ENCODE data around the gene GOT2. TPM values are rescaled to one million over a fixed set of nuclear protein-coding genes. Genes with fewer than 3 reads are reported as not detected.

Gene GOT2
- total RNA-seq, 3 donors from 2014 or later (not counting 1 experiment from before 2014, with no cell fraction given) = 21.1 to 32.5 (median 32.0) TPM

DNA sequence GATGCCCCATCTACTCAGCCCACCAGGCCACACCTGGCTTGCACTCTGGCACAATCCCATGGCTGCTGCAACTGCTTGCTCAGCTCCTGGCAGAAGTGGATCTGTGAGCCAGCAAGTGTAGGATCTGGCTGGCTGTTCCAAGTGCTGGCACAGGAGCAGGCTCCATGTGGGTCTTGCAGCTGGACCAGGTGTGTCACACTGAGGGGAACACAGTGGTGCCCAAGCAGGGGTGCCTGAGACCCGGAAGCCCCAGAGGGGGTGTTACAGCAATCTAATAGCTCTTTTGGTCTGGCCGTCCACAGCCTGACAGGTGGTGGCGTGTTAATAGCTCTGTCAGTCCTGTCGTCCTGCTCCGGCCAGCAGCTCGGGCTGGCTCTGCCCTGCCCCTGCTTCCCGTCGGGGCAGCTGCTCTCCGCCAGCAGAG lies 19.6 kb upstream of the GOT2 start:
- H3K4me1 Mint-ChIP-seq = peaks cover 10% of the 10 kb centered on the region in 2 donors

DNA sequence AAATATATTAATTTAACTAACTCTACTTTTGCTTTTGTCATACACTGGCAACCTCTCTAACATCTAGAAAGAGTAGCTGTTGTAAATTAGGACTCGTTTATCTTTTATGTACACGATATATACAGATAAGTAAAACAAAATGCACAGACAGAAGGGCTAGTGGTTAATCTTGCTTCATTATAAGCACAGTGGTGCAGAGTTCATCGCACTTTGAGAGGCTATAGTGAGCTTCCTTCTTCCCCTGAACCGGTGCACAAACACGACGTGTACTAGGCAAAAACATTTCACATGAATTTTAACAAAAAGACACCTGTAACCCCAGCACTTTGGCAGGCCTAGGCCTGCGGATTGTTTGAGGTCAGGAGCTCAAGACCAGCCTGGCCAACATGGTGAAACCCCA lies 10.4 kb upstream of the GOT2 start:
- intact Hi-C loops (cut with micrococcal nuclease) = no loop called here
- no peaks in the 10 kb centered on the region for H3K9me3 ChIP-seq (ENCODE audit: control insufficient read depth, insufficient read depth, low read length)
- H3K27ac Mint-ChIP-seq = no peak overlapping the region
- H3K27ac ChIP-seq (ENCODE audit: low read length) = no peak overlapping the region
- H3K27me3 Mint-ChIP-seq (ENCODE audit: low read depth in 2 of 2) = peaks cover 0 to 1% of the 10 kb centered on the region in 2 donors
- no peaks in the 10 kb centered on the region for H3K4me1 ChIP-seq (ENCODE audit: control insufficient read depth, insufficient read depth, low read length)
- H3K36me3 ChIP-seq (ENCODE audit: control insufficient read depth, insufficient read depth, low read length) = no peaks in the 10 kb centered on the region
- H3K4me3 Mint-ChIP-seq = no peak overlapping the region
- no peaks in the 10 kb centered on the region for H3K9me3 Mint-ChIP-seq
- H3K36me3 Mint-ChIP-seq = no peaks in the 10 kb centered on the region
- no peak overlapping the region for H3K4me3 ChIP-seq (ENCODE audit: low read length)
- no peaks in the 10 kb centered on the region for H3K4me1 Mint-ChIP-seq
- no peak for DNase-seq
- WGBS (ENCODE audit: insufficient coverage) = 93% methylated on average over 7 of the region's 7 CpGs
- TF ChIP-seq, protein P1, sequence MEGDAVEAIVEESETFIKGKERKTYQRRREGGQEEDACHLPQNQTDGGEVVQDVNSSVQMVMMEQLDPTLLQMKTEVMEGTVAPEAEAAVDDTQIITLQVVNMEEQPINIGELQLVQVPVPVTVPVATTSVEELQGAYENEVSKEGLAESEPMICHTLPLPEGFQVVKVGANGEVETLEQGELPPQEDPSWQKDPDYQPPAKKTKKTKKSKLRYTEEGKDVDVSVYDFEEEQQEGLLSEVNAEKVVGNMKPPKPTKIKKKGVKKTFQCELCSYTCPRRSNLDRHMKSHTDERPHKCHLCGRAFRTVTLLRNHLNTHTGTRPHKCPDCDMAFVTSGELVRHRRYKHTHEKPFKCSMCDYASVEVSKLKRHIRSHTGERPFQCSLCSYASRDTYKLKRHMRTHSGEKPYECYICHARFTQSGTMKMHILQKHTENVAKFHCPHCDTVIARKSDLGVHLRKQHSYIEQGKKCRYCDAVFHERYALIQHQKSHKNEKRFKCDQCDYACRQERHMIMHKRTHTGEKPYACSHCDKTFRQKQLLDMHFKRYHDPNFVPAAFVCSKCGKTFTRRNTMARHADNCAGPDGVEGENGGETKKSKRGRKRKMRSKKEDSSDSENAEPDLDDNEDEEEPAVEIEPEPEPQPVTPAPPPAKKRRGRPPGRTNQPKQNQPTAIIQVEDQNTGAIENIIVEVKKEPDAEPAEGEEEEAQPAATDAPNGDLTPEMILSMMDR (IDR thresholded peaks at IDR 0.05) = no peak
- H3K27me3 ChIP-seq (ENCODE audit: control insufficient read depth, insufficient read depth, low read length) = no peaks in the 10 kb centered on the region
- ATAC-seq = no peak

More for the DNA sequence above, 19.6 kb upstream of the GOT2 start:
- H3K4me3 ChIP-seq (ENCODE audit: low read length) = no peak overlapping the region
- peaks cover 8% of the 10 kb centered on the region for H3K4me1 ChIP-seq (ENCODE audit: control insufficient read depth, insufficient read depth, low read length)
- no peak for DNase-seq
- H3K27ac ChIP-seq (ENCODE audit: low read length) = no peak overlapping the region
- 83% methylated on average over 9 of the region's 9 CpGs for WGBS (ENCODE audit: insufficient coverage)
- ATAC-seq = no peak
- Mint-ChIP-seq H3K27ac (no peak overlapping the region), H3K36me3 (no peaks in the 10 kb centered on the region), H3K9me3 (no peaks in the 10 kb centered on the region), H3K27me3 (ENCODE audit: low read depth in 2 of 2) (no peaks in the 10 kb centered on the region), H3K4me3 (no peak overlapping the region)
- no peaks in the 10 kb centered on the region for H3K36me3 ChIP-seq (ENCODE audit: control insufficient read depth, insufficient read depth, low read length)
- TF ChIP-seq, protein P1 (IDR thresholded peaks at IDR 0.05) = no peak
- no peaks in the 10 kb centered on the region for H3K9me3 ChIP-seq (ENCODE audit: control insufficient read depth, insufficient read depth, low read length)
- intact Hi-C loops (cut with micrococcal nuclease) = no loop called here
- no peaks in the 10 kb centered on the region for H3K27me3 ChIP-seq (ENCODE audit: control insufficient read depth, insufficient read depth, low read length)

DNA sequence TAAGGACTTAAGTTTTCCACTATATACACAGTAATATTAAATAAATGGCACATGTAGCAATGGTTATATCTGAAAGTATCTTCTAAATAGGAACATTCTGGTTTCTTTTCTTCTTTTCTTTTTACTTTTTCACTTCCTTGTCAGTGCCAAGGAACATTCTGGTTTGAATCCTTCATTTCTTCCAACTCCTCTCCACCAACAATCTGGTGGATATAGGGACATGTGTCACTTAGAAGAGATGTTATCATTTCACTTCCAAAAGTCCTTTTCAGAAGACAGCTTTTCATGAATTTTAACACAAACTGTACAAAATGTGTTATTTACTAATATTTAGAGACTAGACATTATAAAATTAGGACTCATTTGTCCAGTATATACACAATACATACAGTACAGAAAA lies 7.9 kb upstream of the GOT2 start:
- H3K36me3 ChIP-seq (ENCODE audit: control insufficient read depth, insufficient read depth, low read length) = no peaks in the 10 kb centered on the region
- H3K9me3 Mint-ChIP-seq = no peaks in the 10 kb centered on the region
- H3K27ac Mint-ChIP-seq = no peak overlapping the region
- no peak overlapping the region for H3K4me3 Mint-ChIP-seq
- DNase-seq (no peak), ATAC-seq (no peak)
- TF ChIP-seq, protein P1 (IDR thresholded peaks at IDR 0.05) = no peak
- no peaks in the 10 kb centered on the region for H3K9me3 ChIP-seq (ENCODE audit: control insufficient read depth, insufficient read depth, low read length)
- peaks cover 0 to 6% of the 10 kb centered on the region in 2 donors for H3K27me3 Mint-ChIP-seq (ENCODE audit: low read depth in 2 of 2)
- no peaks in the 10 kb centered on the region for H3K27me3 ChIP-seq (ENCODE audit: control insufficient read depth, insufficient read depth, low read length)
- no peaks in the 10 kb centered on the region for H3K4me1 Mint-ChIP-seq
- H3K36me3 Mint-ChIP-seq = no peaks in the 10 kb centered on the region
- no peaks in the 10 kb centered on the region for H3K4me1 ChIP-seq (ENCODE audit: control insufficient read depth, insufficient read depth, low read length)
- no peak overlapping the region for H3K27ac ChIP-seq (ENCODE audit: low read length)
- intact Hi-C loops (cut with micrococcal nuclease) = no loop called here
- no peak overlapping the region for H3K4me3 ChIP-seq (ENCODE audit: low read length)

DNA sequence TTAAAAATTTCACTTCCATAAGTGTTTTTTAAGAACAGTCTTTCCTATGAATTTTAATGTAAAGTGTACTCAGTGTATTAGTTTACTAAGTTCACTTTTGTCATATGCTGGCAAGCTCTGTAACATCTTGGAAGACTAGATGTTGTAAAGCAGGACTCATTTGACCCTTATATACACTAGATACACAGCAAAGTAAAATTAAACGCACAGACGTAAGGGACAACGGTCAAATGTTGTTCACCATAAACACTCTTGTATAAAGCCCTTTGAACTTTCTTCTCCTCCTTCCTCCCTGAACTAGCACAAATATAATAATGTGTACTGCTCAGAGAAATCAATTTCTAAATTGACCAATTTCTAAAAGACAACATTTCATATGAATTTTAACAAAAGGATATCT lies 7.0 kb upstream of the GOT2 start:
- Histone ChIP-seq H3K4me1 (ENCODE audit: control insufficient read depth, insufficient read depth, low read length) (no peaks in the 10 kb centered on the region), H3K9me3 (ENCODE audit: control insufficient read depth, insufficient read depth, low read length) (no peaks in the 10 kb centered on the region), H3K4me3 (ENCODE audit: low read length) (no peak overlapping the region), H3K27ac (ENCODE audit: low read length) (no peak overlapping the region), H3K27me3 (ENCODE audit: control insufficient read depth, insufficient read depth, low read length) (no peaks in the 10 kb centered on the region), H3K36me3 (ENCODE audit: control insufficient read depth, insufficient read depth, low read length) (no peaks in the 10 kb centered on the region)
- TF ChIP-seq, protein P1 (IDR thresholded peaks at IDR 0.05) = no peak
- intact Hi-C loops (cut with micrococcal nuclease) = no loop called here
- no peaks in the 10 kb centered on the region for H3K36me3 Mint-ChIP-seq
- H3K27me3 Mint-ChIP-seq (ENCODE audit: low read depth in 2 of 2) = peaks cover 0 to 6% of the 10 kb centered on the region in 2 donors
- WGBS (ENCODE audit: insufficient coverage) = 94% methylated on average over 3 of the region's 3 CpGs
- DNase-seq (no peak), ATAC-seq (no peak)
- no peaks in the 10 kb centered on the region for H3K4me1 Mint-ChIP-seq
- no peak overlapping the region for H3K27ac Mint-ChIP-seq
- no peak overlapping the region for H3K4me3 Mint-ChIP-seq
- H3K9me3 Mint-ChIP-seq = no peaks in the 10 kb centered on the region

Data from natural killer cell (primary cell).